Nephron (organoid): ENCODE data around the gene CASP2.
A peak's percentile ranks its signal among the peaks of the same experiment; 100 is the strongest.

Experiments used
- H3K27ac Mint-ChIP-seq, 3 experiments: 2 replicates each; pipeline ENCODE4 v1.8.0; 2020; ENCODE audit warnings: mixed read lengths in 3 of 3, mild to moderate bottlenecking in 2 of 3, moderate library complexity in 1 of 3
- H3K27me3 Mint-ChIP-seq: 2 replicates; pipeline ENCODE4 v1.8.0; 2021; ENCODE audit warnings: low read depth, mild to moderate bottlenecking, moderate library complexity, mixed read lengths
- H3K36me3 Mint-ChIP-seq: 2 replicates; pipeline ENCODE4 v1.8.0; 2020; ENCODE audit warnings: low read depth, mixed read lengths
- H3K4me1 Mint-ChIP-seq: 2 replicates; pipeline ENCODE4 v1.8.0; 2020; ENCODE audit warnings: mixed read lengths
- H3K4me3 Mint-ChIP-seq, 3 experiments: 2 replicates each; pipeline ENCODE4 v1.8.0; 2020; ENCODE audit warnings: mild to moderate bottlenecking in 3 of 3, mixed read lengths in 3 of 3, moderate library complexity in 2 of 3
- H3K9me3 Mint-ChIP-seq: 2 replicates; pipeline ENCODE4 v1.8.0; 2020; ENCODE audit warnings: mixed read lengths
- TF ChIP-seq, protein P1 (sequence below), 3 experiments: fragments of 200-600 bp; sonication (generic); IDR thresholded peaks; one replicate each; pipeline ENCODE4 v1.5.0; 2021; ENCODE audit warnings: antibody characterized with exemption in 3 of 3; ENCODE audit not compliant: unreplicated experiment in 3 of 3

The CASP2 gene

DNA sequence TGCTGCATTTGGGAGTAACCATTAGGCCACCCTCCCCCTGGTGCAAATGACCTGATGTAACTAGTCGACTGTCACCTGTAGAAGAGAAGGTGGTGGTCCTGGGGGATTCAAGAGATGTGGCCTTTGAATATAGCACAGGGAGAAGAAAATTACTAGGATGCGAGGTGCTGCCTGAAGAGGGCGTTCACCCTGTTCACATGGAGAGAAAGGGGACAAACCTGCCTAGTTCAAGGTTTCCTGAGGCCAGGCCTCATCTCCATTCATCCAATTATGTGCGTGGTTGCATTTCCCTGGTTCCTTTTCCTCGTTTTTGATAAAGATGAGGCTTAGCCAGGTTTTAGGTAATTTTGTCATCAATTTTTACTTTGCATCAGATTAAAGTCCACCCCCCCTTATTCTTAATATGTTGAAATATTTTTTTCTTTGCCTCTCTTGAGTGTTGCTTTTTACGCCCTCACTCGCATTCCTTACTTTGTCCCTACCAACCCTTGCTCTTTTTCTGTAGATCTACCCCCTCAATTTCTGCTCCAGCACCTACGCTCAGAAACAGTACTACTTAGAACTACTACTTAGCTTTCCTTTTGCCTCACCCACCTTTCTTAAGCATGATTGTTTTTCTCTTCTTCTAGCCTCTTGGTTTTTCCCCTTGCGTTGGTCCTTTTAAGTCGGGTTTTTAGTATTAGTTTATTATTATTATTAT lies 41.5 kb downstream of the CASP2 start:
- H3K36me3 Mint-ChIP-seq: no peaks in the 10 kb centered on the region
- no peaks in the 10 kb centered on the region for H3K4me1 Mint-ChIP-seq
- H3K9me3 Mint-ChIP-seq: no peaks in the 10 kb centered on the region
- H3K27me3 Mint-ChIP-seq: no peaks in the 10 kb centered on the region
- no peak overlapping the region for H3K4me3 Mint-ChIP-seq
- H3K27ac Mint-ChIP-seq: peak overlapping the region in 1 of 3 experiments; percentile 14
- TF ChIP-seq, protein P1, sequence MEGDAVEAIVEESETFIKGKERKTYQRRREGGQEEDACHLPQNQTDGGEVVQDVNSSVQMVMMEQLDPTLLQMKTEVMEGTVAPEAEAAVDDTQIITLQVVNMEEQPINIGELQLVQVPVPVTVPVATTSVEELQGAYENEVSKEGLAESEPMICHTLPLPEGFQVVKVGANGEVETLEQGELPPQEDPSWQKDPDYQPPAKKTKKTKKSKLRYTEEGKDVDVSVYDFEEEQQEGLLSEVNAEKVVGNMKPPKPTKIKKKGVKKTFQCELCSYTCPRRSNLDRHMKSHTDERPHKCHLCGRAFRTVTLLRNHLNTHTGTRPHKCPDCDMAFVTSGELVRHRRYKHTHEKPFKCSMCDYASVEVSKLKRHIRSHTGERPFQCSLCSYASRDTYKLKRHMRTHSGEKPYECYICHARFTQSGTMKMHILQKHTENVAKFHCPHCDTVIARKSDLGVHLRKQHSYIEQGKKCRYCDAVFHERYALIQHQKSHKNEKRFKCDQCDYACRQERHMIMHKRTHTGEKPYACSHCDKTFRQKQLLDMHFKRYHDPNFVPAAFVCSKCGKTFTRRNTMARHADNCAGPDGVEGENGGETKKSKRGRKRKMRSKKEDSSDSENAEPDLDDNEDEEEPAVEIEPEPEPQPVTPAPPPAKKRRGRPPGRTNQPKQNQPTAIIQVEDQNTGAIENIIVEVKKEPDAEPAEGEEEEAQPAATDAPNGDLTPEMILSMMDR (IDR thresholded peaks at IDR 0.05; ENCODE audit: unreplicated experiment in 3 of 3): no peak

DNA sequence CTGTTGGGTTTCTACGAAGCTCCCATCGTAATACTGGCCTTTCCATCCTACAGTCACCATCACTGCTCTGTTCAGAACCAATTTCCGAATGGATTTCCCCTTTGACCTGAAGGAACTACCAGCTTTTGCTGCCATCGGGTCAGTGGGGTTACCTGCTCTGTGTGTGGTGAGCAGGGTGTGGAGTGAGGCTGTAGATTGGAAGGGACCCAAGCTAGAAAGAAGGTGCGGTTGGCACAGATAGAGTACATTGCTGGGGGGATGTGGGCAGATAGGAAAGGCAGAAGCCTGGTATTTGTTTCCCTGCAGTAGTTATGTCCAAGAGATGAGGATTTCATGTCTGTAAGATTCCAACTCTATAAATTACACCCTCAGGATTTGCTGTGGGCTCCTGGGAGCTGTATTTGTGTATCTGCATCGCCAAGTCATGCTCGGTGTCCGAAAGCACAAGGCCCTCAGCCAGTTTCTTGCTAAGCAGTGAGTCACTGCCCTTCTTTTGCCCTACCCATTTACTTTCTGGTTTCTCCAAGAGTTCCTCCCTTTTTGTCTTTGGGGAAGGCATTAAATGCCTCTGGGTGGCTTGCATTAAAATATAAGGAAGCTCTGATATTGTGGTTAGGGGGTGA lies 43.1 kb downstream of the CASP2 start:
- Mint-ChIP-seq H3K4me3 (no peak overlapping the region), H3K9me3 (no peaks in the 10 kb centered on the region), H3K27ac (no peak overlapping the region), H3K4me1 (no peaks in the 10 kb centered on the region), H3K27me3 (peaks cover 3% of the 10 kb centered on the region), H3K36me3 (no peaks in the 10 kb centered on the region)
- TF ChIP-seq, protein P1 (IDR thresholded peaks at IDR 0.05; ENCODE audit: unreplicated experiment in 3 of 3): no peak

DNA sequence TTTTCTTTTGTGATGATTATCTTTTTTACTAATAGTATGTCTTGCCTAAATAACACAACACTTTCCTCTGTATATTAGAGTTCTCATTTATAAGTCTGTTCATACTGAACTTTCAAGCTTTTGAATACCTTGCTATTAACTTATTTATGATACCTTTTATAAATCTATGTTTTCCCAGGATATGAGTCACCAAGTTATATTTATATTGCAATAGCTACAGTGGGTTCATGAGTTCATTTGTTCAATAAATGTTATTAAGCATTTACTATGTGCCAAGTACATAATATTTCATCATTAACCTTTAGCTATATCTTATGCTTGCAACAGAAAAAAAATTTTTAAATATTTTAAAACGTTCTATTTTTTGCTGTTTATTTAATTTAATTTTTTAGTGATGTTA lies 46.1 kb downstream of the CASP2 start:
- Mint-ChIP-seq H3K27ac (no peak overlapping the region), H3K36me3 (no peaks in the 10 kb centered on the region), H3K4me1 (no peaks in the 10 kb centered on the region), H3K4me3 (no peak overlapping the region), H3K9me3 (no peaks in the 10 kb centered on the region), H3K27me3 (peaks cover 9% of the 10 kb centered on the region)
- TF ChIP-seq, protein P1 (IDR thresholded peaks at IDR 0.05; ENCODE audit: unreplicated experiment in 3 of 3): no peak

DNA sequence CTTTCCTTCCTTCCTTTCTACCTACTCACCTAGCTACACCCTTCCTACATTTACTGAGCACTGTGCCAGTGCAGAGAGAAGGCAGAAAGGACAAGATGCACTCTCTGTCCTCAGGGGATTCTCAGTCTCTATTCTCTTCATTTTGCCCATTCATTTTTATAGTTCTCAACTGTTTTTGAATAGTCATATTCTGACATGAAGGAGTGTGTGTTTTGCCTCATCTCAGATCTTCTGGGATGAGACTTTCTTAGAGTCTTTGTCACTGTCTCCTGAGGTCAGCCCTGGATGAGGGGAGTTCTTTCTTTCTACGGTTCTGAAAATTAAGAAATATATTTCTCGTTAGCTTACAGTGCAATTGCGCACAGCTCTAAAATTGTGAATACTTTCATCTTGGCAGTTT lies 49.1 kb downstream of the CASP2 start:
- Mint-ChIP-seq H3K27ac (no peak overlapping the region), H3K9me3 (no peaks in the 10 kb centered on the region)
- TF ChIP-seq, protein P1 (IDR thresholded peaks at IDR 0.05; ENCODE audit: unreplicated experiment in 3 of 3): no peak

DNA sequence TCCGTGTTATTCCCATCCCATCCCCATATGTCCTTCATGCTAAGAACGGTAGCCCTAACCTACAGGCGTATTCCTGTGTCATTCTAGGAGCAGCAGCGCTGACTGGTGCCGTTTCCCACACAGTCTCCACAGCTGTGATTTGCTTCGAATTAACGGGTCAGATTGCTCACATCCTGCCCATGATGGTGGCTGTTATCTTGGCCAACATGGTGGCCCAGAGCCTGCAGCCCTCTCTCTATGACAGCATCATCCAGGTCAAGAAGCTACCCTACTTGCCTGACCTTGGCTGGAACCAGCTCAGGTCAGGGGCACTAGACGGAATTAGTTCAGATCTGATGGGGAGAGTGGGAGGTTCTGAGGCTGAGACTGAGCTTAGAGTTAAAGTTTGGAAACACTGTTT lies 53.7 kb downstream of the CASP2 start:
- H3K27me3 Mint-ChIP-seq: peaks cover 34% of the 10 kb centered on the region
- no peaks in the 10 kb centered on the region for H3K4me1 Mint-ChIP-seq
- no peaks in the 10 kb centered on the region for H3K36me3 Mint-ChIP-seq
- H3K27ac Mint-ChIP-seq: no peak overlapping the region
- no peak overlapping the region for H3K4me3 Mint-ChIP-seq
- TF ChIP-seq, protein P1 (IDR thresholded peaks at IDR 0.05; ENCODE audit: unreplicated experiment in 3 of 3): no peak
- H3K9me3 Mint-ChIP-seq: no peaks in the 10 kb centered on the region

More for the DNA sequence above, 49.1 kb downstream of the CASP2 start:
- no peaks in the 10 kb centered on the region for H3K36me3 Mint-ChIP-seq
- peaks cover 17% of the 10 kb centered on the region for H3K27me3 Mint-ChIP-seq
- H3K4me1 Mint-ChIP-seq: no peaks in the 10 kb centered on the region
- no peak overlapping the region for H3K4me3 Mint-ChIP-seq

DNA sequence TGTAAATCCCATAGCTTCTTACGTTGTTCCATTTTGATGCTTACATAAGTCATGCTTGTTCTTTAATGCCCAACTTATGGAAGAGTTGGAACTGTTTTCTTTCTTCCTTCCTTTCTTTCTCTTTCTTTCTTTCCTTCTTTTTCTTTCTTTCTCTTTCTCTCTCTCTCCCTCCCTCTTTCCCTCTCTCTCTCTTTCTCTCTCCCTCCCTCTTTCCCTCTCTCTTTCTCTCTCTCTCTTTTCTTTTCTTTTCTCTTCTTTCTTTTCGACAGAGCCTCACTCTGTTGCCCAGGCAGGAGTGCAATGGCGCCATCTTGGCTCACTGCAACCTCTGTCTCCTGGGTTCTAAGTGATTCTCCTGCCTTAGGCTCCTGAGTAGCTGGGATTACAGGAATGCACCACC lies 55.4 kb downstream of the CASP2 start:
- Mint-ChIP-seq H3K4me3 (no peak overlapping the region), H3K4me1 (no peaks in the 10 kb centered on the region), H3K9me3 (no peaks in the 10 kb centered on the region), H3K27ac (no peak overlapping the region), H3K27me3 (peaks cover 33% of the 10 kb centered on the region), H3K36me3 (no peaks in the 10 kb centered on the region)
- TF ChIP-seq, protein P1 (IDR thresholded peaks at IDR 0.05; ENCODE audit: unreplicated experiment in 3 of 3): no peak
